Hepatocyte (in vitro differentiated cells): ENCODE data around the gene EBI3.

Experiments
- EZH2 ChIP-seq: fragments of 200-600 bp; sonication (generic); IDR thresholded peaks from 2 replicates; pipeline ENCODE4 v1.6.1; 2016; ENCODE audit warnings: antibody characterized with exemption, mild to moderate bottlenecking, borderline replicate concordance
- EZH2phosphoT487 ChIP-seq: fragments of 200-600 bp; sonication (generic); IDR thresholded peaks from one replicate; pipeline ENCODE4 v1.6.1; 2018; ENCODE audit warnings: antibody characterized with exemption, mild to moderate bottlenecking, low read depth, moderate library complexity; ENCODE audit not compliant: unreplicated experiment, severe bottlenecking
- TF ChIP-seq, protein P1 (sequence below): fragments of 200-600 bp; sonication (generic); IDR thresholded peaks from 2 replicates; pipeline ENCODE4 v1.5.1; 2016; ENCODE audit warnings: antibody characterized with exemption, mild to moderate bottlenecking; ENCODE audit not compliant: poor library complexity

DNA sequence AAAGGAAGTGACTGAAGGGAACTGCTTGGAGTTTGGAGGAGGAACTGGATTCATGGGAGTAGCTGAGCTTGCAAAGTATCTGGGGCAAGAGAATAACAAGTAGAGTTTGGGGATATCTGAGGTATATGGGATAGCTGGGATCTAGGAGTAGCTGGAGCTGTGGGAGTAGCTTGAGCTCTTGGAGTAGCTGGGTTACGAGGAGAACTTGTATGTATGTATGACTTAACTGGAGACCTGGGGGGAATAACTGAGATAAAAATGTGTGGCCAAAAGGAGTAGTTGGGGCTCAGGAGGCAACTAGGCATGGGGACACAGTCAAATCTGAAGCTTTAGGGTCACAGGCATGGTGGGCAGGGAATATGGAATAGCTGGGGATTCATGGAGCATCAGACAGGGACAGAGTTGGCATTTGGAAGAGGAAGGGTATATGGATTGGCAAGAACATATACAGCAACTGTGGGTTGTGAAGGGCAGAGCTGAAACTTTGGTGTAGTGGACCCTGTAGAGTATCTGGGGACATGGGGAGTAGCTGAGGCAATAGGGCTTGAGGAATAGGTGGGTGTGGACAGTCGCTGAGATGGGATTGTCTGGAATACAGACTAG, 28.3 kb upstream of the EBI3 start:
- TF ChIP-seq, protein P1, sequence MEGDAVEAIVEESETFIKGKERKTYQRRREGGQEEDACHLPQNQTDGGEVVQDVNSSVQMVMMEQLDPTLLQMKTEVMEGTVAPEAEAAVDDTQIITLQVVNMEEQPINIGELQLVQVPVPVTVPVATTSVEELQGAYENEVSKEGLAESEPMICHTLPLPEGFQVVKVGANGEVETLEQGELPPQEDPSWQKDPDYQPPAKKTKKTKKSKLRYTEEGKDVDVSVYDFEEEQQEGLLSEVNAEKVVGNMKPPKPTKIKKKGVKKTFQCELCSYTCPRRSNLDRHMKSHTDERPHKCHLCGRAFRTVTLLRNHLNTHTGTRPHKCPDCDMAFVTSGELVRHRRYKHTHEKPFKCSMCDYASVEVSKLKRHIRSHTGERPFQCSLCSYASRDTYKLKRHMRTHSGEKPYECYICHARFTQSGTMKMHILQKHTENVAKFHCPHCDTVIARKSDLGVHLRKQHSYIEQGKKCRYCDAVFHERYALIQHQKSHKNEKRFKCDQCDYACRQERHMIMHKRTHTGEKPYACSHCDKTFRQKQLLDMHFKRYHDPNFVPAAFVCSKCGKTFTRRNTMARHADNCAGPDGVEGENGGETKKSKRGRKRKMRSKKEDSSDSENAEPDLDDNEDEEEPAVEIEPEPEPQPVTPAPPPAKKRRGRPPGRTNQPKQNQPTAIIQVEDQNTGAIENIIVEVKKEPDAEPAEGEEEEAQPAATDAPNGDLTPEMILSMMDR: no peak
- TF ChIP-seq EZH2 (no peak), EZH2phosphoT487 (no peak)
